Stimulated activated CD4-positive, alpha-beta T cell treated with anti-CD3 and anti-CD28 coated beads, Interleukin-4, amount 100 ng/mL, for 4 hours (primary cell): ENCODE data around the gene PLEKHM3.
"Not testable (repeated sequence)": the region's sequence is repeated elsewhere in the genome, so short reads cannot be mapped to it uniquely, and the experiment has no call there.

ENCODE experiments used
- DNase-seq, 2 experiments: peaks; one replicate each; pipeline ENCODE4 v3.0.0-alpha.2; 2020

PLEKHM3 gene

GRCh38 chr2:207920721-207921120 is 104.6 kb downstream of the PLEKHM3 start:
- DNase-seq = no peak

DNA sequence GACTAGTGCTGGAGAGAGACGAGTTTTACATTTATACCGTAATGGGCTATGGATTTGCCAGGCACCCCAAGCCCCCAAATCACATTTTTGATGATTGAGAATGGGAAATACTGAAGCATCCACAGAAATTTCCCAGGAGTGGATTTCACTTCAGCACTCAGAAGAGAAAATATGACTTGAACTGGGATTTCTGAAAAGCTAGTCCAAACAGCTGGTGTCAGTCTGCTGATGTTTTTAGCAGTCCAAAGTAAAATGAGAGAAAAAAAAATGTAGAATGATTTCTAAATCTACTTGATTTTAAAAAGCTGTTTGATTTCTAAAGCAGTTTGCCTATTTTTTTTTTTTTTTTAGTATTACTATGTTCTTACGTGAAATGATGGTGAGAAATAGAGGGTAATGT is 105.0 kb downstream of the PLEKHM3 start:
- no peak for DNase-seq

GRCh38 chr2:207919164-207919919 is 106.0 kb downstream of the PLEKHM3 start:
- no peak for DNase-seq

- no peak for DNase-seq
Measured at GRCh38 chr2:207914716-207915115, 110.6 kb downstream of the PLEKHM3 start.

GRCh38 chr2:207913772-207914358 is 111.5 kb downstream of the PLEKHM3 start:
- no peak for DNase-seq

DNA sequence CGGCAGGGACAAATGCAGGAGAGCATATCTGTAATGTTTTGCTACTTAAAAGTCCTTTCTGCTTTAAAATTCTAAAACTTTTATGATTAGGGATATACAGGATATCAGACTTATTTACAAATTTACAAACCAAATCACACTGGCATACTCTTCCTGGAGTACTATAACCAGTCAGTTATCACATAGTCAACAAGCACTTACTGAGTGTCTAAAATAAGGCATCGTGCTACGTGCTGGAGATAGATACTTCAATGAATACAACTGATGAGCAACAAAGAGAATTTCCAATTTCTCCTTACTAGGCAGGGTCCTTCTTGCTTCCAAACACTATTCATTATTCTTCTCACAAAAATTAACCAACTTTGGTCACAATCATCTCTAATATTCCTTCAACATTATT is 113.5 kb downstream of the PLEKHM3 start:
- DNase-seq = no peak

- no peak for DNase-seq
Measured at GRCh38 chr2:207911215-207911614, 114.1 kb downstream of the PLEKHM3 start.

DNA sequence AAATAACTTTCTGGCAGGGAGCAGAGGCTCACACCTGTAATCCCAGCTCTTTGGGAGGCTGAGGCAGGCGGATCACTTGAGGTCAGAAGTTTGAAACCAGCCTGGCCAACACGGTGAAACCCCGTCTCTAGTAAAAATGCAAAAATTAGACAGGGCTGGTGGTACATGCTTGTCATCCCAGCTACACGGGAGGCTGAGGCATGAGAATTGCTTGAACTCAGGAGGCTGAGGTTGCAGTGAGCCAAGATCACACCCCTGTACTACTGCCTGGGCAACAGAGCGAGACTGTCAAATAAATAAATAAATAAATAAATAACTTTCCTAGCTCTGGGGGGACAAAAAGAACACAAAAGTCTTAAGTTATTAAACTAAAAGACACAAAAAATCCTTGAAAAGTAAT is 118.8 kb downstream of the PLEKHM3 start:
- DNase-seq = not testable (repeated sequence)

DNA sequence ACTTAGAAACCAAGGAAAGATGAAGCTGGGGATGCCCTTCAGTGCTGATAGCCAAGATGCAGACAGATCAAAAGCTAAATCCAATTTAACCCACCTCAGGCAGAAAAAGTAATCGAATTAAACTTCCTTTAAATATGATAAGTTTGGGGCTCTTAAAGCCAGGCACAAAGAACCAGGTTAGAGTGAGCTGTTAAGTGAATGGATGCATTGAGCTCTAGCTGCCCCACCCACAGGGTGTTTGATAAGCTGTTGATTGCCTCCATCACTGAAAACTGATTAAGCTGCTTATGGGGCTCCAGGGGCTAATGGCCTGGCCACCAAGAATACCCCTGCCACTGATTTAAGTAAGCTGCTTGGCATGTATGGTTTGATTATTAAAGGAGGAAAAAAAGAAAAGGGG is 119.8 kb downstream of the PLEKHM3 start:
- DNase-seq = no peak

DNA sequence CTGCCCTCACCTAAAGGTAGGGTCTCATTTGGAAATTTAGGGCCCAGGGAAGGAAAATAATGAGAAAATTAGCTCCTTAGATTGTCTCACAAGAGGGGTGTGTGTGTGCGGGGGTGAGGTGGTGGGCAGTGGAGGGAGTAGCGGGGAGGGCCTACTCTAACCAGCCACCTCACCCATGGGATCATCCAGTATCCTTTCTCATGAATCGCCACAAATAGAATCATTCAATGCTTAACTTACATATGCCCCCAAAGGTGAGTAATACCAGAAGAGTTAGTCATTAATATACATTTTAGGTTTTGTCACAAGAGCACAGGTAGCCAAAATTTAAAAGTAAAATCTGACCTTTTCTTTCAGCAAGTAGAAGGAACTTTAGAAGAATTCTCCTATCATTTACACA is 122.1 kb downstream of the PLEKHM3 start:
- no peak for DNase-seq

DNA sequence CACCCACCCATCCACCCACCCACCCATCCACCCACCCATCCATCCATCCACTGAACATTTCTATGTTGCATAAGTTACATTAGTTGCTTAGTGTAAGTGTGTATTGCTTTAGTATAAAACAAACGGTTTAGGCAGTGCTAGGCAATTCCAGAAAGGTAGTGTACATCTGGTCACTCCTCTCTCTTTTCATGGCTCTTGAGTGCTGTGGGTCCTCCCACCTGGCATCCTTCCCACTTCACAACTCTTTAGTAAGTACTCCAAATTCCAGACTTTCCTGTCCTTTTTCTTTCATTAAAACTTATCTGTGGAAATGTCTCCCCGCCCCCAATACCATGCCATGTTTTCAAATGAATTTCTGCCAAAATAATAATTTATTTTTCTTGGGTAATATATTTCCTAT is 122.5 kb downstream of the PLEKHM3 start:
- DNase-seq = no peak

GRCh38 chr2:207901829-207902228 is 123.5 kb downstream of the PLEKHM3 start:
- no peak for DNase-seq

GRCh38 chr2:207901401-207901800 is 123.9 kb downstream of the PLEKHM3 start:
- DNase-seq = no peak

DNA sequence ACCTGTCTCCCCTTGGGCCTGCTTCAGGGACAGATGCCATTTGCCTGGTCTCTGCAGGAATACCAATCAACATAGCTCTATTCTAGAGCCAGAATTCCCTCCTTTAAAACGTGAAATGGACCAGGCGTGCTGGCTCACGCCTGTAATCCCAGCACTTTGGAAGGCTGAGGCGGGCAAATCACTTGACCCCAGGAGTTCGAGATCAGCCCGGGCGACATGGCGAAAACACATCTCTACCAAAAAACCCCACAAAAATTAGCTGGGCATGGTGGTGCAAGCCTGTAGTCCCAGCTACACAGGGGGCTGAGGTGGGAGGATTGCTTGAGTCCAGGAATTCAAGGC is 127.0 kb downstream of the PLEKHM3 start:
- no peak for DNase-seq

DNA sequence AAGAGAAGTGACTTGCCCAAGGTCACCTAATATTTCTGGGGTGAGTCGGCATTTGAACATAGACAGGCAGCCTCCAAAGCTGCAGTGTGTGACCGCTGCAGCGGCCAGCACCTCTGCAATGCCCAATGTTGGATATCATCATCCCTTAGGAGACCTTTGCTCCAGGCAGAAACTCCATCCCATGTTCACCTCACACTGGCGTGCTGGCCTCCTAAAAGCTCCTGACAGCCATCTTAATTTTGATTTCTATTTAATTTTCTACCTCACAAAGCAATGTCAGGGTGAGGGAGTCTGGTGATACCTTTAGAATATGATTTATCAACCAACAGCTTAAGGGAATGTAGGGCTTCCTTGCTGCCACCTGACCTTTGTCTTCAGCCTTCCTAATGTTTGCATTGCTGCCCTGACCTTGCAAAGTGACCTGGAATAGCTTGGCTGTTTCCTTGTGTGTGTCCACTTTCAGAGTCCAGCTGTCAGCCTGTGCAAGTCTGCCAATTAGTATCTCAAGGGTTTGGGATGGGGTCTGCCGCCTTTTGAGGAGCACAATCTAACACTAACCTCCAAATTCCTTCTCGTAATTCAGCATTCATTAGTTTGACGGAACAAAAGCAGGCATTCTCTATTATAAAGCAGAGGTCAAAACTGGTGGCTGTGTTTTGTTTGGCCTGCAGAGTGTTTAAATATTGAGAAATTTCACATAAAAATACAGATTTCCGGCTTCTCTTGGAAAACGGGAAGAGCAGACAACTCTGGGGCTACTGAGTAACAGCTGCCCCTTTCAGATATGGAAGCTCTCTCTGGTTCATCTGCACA is 127.6 kb downstream of the PLEKHM3 start:
- no peak for DNase-seq

- no peak for DNase-seq
Measured at GRCh38 chr2:207896525-207897285, 128.6 kb downstream of the PLEKHM3 start.

DNA sequence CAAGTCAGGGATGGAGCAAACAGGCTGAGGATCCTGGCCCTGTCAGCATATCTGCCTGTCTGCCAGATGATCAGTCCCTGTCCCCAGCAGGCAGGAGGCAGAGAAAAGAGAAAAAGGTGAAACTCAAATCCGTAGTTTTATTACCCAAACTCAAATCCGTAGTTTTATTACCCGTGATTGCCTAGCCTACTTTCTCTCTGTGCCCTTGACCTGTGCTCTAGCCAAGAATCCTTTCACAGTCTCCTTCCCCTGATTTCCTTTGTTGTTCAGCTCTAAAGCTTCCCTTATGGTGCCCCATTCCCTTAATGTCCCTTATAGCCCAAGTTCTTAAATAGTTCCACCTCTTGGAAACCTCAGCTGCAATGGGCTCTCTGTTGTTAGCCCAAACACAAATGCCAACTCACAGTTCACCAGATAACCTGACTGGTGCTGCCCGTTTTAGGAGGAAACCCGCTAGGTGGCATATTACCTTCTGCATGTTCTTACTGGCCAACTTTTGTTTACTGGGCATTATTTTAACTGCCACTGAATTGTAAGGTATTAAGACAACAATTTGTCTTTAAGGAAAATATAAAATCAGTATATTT is 130.0 kb downstream of the PLEKHM3 start:
- DNase-seq = no peak

- no peak for DNase-seq
Measured at GRCh38 chr2:207892716-207893402, 132.5 kb downstream of the PLEKHM3 start.

DNA sequence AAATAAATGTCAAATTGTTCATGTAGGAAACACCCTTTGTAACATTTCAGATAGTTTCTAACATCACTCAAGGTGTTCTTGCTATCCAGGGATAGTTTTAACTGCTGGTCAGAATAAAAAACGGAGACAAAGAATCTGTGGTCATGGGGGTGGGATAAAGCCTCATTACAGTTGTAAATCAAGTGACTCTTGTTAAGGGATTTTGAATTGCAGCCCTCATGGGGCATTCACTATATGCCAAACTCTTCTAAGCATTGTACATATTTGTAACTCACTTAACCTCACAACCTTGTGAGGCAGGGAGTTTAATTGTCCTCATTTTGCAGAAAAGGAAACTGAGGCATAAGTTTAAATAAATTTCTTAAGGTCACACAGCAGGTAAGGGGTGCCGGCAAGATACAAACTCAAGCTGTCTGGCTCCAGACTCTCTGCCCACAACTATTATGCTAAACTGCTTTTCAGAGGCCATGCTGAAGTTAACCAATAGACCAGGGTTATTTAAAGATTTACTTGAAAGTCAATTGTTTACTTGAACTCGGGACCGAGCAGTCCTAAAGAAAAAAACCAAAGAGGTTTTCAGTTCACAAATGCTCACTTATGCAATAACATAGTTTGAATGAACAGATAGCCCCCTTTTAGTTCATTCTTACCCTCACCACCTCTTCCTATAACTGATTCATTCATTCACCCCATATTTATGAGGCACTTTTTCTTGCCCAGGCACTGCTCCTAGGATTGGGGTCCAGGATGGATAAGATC is 134.1 kb downstream of the PLEKHM3 start:
- no peak for DNase-seq

GRCh38 chr2:207887500-207887899 is 137.8 kb downstream of the PLEKHM3 start:
- no peak for DNase-seq

DNA sequence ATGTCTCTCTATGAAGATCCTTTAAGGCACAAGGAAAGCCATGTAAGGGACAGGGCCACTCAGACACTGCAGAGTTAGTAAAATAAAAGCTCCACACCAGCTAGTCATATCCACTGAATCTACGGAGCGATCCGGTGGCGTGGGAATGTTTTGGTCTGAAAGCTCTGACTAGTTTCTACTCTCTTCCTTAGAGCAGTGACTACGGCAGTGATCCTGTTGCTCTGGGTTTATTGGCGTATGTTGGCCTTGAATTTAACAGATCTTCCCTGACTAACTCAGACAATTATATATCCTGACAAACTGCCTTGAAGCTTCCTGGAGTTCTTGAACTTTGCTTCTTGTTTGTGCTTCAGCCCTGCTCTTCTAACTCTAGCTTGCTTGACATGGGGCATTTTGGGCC is 140.3 kb downstream of the PLEKHM3 start:
- no peak for DNase-seq

DNA sequence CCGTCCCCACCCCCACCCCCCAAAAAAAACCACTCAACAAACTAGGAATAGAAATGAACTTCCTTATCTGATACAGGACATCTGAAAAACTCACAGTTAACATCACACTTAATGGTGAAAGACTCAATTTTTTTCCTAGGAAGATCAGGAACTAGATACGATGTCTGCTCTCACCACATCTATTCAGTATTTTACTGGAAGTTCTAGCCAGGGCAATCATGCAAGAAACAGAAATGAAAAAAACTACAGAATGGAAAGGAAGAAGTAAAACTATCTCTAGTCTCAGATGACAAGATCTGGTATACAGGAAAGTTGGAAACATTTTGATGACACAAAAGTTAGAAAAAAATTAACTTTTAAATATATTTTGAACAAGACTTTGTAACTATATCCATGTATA is 141.2 kb downstream of the PLEKHM3 start:
- DNase-seq = no peak
